Stimulated activated CD4-positive, alpha-beta T cell treated with anti-CD3 and anti-CD28 coated beads, Interleukin-1b, Interleukin-23, amount 100 ng/mL, for 1 hour (primary cell): ENCODE measurements around the gene GRPR.
"Not testable (repeated sequence)": the region's sequence is repeated elsewhere in the genome, so short reads cannot be mapped to it uniquely, and the experiment has no call there.

Experiments
- DNase-seq, 2 donors: peaks; one replicate each; pipeline ENCODE4 v3.0.0-alpha.2; 2020; ENCODE audit warnings: low read depth in 2 of 2

Gene GRPR

GRCh38 chrX:16137416-16138107, 14.2 kb downstream of the GRPR start:
- no peak for DNase-seq

GRCh38 chrX:16138108-16138427, 14.7 kb downstream of the GRPR start:
- DNase-seq = no peak

GRCh38 chrX:16140448-16140847, 17.1 kb downstream of the GRPR start:
- no peak for DNase-seq

- no peak for DNase-seq
These were observed 17.6 kb downstream of the GRPR start for GRCh38 chrX:16140983-16141382.

GRCh38 chrX:16141422-16142245, 18.3 kb downstream of the GRPR start:
- DNase-seq = no peak

- DNase-seq = no peak
These were observed 18.8 kb downstream of the GRPR start for GRCh38 chrX:16142246-16142558.

GRCh38 chrX:16143968-16144367, 20.6 kb downstream of the GRPR start:
- DNase-seq = no peak

- DNase-seq = no peak
These were observed 21.1 kb downstream of the GRPR start for GRCh38 chrX:16144420-16144819.

GRCh38 chrX:16145093-16145492, 21.7 kb downstream of the GRPR start:
- DNase-seq = not testable (repeated sequence)

GRCh38 chrX:16145656-16146055, 22.3 kb downstream of the GRPR start:
- DNase-seq = no peak

- DNase-seq = no peak
These were observed 25.5 kb downstream of the GRPR start for GRCh38 chrX:16148896-16149295.

- DNase-seq = no peak
These were observed 32.3 kb downstream of the GRPR start for GRCh38 chrX:16155581-16156096.

GRCh38 chrX:16156692-16157331, 33.4 kb downstream of the GRPR start:
- no peak for DNase-seq

- DNase-seq = no peak
These were observed 37.4 kb downstream of the GRPR start for GRCh38 chrX:16160729-16161128.

GRCh38 chrX:16161173-16161572, 37.8 kb downstream of the GRPR start:
- DNase-seq = not testable (repeated sequence)

- DNase-seq = no peak
These were observed 39.0 kb downstream of the GRPR start for GRCh38 chrX:16162391-16162790.

- DNase-seq = no peak
These were observed 41.4 kb downstream of the GRPR start for GRCh38 chrX:16164748-16165147.

GRCh38 chrX:16167181-16167580, 43.8 kb downstream of the GRPR start, which contains the start of gene MAGEB17:
Gene MAGEB17, plus strand, starts transcription at chrX:16167481. Its CDS starts 2,902 bp downstream, at chrX:16170383.
- no peak for DNase-seq

GRCh38 chrX:16171039-16171438, 47.7 kb downstream of the GRPR start:
- DNase-seq = no peak

GRCh38 chrX:16171944-16172343, 48.6 kb downstream of the GRPR start:
- DNase-seq = no peak

GRCh38 chrX:16172391-16172790, 49.0 kb downstream of the GRPR start:
- no peak for DNase-seq

GRCh38 chrX:16175329-16176061, 52.1 kb downstream of the GRPR start:
- no peak for DNase-seq
